NCI-H1092 treated with DMSO at 0.1 percent for 48 hours (cell line): ENCODE data around the gene PSAPL1.
A peak's percentile ranks its signal among the peaks of the same experiment; 100 is the strongest.

Experiments used
- DNase-seq: peaks from one replicate; lab custom pipeline; 2025; lab: John Stamatoyannopoulos, UW

The PSAPL1 gene

GRCh38 chr4:7430965-7431695, 3.6 kb downstream of the PSAPL1 start:
- DNase-seq = no peak

DNA sequence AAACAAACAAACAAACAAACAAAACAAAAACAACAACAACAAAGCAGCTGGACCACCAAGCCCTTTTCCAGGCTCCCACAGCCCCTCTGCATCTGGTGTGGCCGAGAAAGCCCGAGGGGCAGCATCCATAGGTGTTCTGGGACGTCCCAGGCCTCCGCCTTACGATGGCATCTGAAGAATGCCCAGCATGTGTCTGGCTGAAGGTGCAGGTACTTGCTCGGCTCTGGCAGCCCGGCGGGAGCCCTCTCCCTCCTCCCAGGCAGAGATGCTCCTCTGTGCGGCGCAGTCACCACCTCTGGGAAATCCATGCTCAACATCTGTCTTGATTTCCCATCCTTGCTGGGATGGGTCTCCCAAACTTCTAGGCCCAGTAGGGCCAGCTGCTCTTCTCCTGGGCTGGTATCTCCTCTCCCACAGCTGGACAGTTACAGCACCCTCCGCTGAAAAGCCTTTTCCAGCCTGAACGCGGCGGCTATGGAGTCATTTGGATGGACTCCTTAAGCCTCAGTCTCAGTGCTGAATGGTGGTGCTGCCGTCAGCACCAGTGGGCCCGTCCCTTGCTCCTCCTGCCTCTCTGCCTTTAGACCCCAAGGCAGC, 4.3 kb downstream of the PSAPL1 start:
- DNase-seq = no peak

- DNase-seq = no peak
Observed at GRCh38 chr4:7429601-7430078, 5.1 kb downstream of the PSAPL1 start.

- no peak for DNase-seq
Observed at GRCh38 chr4:7429069-7429416, 5.7 kb downstream of the PSAPL1 start.

GRCh38 chr4:7428261-7429068, 6.3 kb downstream of the PSAPL1 start:
- no peak for DNase-seq

GRCh38 chr4:7427831-7428260, 6.9 kb downstream of the PSAPL1 start:
- DNase-seq = no peak

DNA sequence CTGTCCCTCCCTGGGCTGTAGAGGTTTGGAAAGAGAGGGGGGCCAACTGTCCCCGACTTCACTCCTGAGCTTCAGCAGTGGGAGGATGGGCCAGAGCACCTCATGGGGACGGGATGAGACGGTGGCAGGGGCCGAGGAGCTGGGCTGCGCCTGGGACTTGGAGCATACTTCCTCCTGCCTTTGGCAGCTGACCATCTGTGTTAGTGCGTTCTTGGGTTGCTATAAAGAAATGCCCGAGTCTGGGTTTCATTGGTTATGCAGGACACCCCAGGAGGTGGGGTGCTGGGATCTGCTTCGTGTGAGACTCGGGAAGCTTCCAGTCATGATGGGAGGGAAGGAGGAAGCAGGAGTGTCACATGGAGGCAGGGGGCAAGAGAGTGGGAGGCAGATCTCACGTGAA, 7.4 kb downstream of the PSAPL1 start:
- no peak for DNase-seq

DNA sequence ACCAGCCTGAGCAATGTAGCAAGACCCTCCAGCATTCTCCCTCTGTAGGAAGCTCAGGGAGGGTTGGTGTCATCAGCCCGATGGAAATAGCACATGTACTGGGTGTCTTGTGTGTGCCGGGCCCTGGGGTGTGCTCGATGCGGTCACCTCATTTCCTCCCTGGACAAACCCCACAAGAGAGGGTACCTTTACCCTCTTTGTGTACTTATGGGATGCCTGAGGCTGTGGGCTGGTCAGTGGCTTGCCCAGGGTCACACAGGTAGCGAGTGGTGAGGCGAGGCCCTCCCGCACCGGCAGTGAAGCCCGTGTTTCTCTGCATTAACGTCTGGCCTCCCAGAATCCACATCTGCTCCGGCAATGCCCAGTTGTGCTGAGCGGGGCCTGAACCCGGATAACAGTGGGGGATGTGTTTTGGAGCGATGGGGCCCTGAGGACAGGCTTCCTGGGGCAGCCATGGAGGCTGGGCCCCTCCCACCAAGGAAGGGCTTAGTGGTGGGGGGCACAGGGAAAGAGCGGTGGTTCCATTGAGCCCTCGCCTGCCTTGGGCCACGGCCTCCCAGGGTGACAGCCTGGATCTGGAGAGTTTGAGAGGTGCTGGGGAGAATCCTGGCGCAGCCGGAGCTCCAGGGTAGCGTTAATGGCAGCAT, 8.1 kb downstream of the PSAPL1 start:
- DNase-seq = no peak

GRCh38 chr4:7425591-7426468, 8.9 kb downstream of the PSAPL1 start:
- DNase-seq = no peak

GRCh38 chr4:7425124-7425523, 9.6 kb downstream of the PSAPL1 start:
- DNase-seq = no peak

GRCh38 chr4:7424553-7425111, 10.1 kb downstream of the PSAPL1 start:
- no peak for DNase-seq

DNA sequence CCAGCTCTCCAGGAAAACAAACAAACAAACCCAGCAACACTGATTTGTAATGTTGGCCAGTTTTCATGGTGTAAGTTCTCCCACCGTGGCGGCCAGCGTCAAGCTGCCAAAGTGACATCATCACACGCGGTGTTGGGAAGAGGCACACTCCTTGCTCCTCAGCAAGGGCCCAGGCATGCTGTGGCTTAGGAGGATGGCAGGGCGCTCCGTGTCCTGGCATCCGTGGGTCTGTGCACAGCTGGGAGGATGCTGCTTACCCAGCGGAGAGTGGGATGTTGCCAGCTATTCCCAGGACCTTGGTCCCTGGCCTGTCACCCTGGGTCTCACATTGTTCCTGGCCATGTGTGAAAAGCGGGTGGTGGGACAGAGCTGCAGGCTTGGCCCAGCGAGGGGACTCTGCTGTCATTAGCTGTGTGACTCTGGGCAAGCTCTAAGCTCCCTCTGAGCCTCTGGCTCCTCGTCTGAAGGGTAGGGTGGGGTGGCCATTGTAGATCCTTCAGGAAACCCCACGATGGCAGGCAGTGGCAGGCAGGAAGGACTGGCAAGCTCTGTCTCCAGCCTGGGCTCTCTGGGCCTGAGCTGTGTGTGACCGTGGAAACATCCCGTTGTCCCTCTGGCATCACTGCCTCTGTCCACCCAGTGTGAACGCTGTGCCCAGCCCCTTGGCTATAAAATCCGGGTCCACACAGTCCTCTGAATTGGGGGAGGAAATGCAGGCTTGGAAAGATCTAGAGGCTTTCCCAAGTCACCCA, 10.8 kb downstream of the PSAPL1 start:
- no peak for DNase-seq

GRCh38 chr4:7423391-7423790, 11.3 kb downstream of the PSAPL1 start:
- no peak for DNase-seq

DNA sequence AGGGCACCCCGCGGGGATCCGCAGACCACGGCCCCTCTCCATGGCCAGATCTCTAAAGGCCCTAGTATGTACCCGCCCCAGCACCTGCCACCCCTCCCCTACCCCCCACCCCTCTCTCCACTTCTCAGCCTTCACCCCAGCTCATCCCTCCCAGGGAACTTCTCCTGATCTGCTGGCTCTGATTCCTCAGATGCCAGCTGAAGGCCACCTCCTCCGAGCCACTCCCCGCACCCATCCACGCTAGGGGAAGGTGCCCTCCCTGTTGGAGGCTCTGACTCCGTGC, 11.9 kb downstream of the PSAPL1 start:
- no peak for DNase-seq

DNA sequence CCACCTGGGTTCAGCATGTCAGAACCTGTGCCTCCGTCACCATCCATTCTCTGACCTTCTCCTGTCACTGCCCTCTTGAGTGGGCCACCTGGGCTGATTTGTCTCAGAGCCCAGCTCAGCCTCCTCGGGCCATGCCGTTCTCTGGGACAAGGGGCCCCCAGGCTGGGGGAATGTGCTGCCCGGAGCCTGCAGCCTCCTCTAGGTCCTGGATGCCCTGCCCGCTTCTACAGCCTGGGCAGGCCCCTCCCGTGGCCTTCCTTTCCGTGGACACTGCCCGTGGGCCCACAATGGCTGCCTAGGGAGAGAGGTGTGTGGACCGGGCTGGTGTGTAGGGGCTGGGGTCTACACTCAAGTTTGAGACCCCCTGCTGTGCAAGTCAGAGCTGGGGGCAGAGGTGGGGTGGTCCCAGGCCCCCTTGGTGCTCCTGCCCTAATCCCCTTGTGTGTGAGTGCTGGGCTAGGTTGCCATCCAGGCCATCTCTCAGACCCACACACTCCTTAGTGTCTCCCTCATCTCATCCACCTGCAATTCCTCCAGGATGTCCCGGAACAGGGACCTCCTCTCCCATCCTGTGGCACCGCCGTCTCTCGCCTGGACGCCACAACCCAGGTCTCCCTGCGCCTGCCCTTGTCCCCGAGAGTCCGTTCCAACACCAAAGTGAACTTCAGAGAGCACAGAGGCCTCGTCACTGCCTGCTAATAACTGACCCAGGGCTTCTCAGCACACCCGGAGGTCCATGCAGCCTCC, 12.4 kb downstream of the PSAPL1 start:
- no peak for DNase-seq

DNA sequence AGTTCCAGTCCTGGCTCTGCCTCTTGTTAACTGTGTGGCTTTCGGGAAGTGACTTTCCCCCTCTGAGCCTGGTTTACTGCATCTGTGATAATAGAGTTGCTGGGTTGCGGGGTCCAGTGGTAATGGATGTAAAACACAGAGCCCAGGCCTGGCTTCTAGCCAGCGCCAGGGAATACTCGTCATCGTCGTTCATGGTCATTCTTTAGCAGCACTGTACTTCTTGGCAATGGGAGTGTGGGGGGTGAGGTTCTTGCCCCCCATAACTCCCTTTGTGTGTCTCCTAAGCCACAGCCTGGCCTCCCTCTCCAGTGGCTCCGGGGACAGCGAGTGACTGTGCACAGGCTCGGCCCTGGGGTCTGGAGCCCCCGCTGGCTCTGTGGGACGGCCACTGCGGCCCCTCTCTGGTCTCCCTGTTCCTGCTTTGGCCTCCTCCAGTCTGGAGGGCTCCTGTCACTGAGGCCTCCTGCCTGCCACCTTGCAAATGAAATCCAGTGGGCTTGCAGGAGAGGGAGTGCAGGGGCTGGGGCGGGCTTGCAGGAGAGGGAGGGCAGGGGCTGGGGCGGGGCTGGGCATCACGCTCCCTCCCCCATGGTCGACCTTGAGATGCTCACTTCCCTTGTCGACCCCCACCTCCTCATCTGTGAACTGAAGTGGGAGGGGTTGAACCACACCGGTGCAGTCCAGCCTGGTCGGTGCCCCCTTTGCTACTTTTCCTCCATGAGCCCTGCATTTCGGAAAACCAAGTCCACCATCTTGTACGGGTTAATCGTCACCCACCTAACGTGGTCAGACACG, 13.2 kb downstream of the PSAPL1 start:
- no peak for DNase-seq

DNA sequence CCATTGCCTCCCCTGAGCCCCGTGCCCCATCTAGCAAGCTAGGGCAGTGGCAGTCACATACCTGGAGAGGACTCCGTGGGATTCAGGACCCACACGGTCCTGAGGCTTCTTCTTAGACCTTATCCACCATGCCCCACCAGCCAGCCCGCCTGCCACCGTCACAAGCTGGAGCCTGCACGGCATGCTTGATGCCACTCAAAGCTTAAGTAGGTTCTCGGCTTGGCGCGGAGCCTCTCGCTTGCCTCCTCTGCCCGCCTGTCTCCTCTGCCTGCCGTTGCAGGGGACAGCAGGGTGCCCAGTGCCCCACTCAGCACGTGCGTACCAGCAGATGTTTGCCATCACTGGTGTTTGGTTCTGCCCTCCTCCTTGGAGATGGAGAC, 14.1 kb downstream of the PSAPL1 start:
- peak; percentile 68 for DNase-seq

- DNase-seq = peak; percentile 61
Observed at GRCh38 chr4:7419961-7420660, 14.6 kb downstream of the PSAPL1 start.
